ENCODE results near the gene KIRREL1.

The KIRREL1 gene

GRCh38 chr1:158121604-158122254 lies 128.3 kb downstream of the KIRREL1 start:
- TF ChIP-seq, protein P1, sequence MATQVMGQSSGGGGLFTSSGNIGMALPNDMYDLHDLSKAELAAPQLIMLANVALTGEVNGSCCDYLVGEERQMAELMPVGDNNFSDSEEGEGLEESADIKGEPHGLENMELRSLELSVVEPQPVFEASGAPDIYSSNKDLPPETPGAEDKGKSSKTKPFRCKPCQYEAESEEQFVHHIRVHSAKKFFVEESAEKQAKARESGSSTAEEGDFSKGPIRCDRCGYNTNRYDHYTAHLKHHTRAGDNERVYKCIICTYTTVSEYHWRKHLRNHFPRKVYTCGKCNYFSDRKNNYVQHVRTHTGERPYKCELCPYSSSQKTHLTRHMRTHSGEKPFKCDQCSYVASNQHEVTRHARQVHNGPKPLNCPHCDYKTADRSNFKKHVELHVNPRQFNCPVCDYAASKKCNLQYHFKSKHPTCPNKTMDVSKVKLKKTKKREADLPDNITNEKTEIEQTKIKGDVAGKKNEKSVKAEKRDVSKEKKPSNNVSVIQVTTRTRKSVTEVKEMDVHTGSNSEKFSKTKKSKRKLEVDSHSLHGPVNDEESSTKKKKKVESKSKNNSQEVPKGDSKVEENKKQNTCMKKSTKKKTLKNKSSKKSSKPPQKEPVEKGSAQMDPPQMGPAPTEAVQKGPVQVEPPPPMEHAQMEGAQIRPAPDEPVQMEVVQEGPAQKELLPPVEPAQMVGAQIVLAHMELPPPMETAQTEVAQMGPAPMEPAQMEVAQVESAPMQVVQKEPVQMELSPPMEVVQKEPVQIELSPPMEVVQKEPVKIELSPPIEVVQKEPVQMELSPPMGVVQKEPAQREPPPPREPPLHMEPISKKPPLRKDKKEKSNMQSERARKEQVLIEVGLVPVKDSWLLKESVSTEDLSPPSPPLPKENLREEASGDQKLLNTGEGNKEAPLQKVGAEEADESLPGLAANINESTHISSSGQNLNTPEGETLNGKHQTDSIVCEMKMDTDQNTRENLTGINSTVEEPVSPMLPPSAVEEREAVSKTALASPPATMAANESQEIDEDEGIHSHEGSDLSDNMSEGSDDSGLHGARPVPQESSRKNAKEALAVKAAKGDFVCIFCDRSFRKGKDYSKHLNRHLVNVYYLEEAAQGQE (IDR thresholded peaks at IDR 0.05; ENCODE audit: insufficient read depth in 1 of 2, low read depth in 2 of 2, low read length in 2 of 2) = no peak
- TF ChIP-seq POLR2AphosphoS5 (IDR thresholded peaks at IDR 0.05; ENCODE audit: low read depth, low read length) (no peak), TAF1 (IDR thresholded peaks at IDR 0.05; ENCODE audit: borderline replicate concordance, insufficient read depth, low read length) (no peak)

GRCh38 chr1:158122833-158123388 lies 129.5 kb downstream of the KIRREL1 start:
- TF ChIP-seq SIN3A (IDR thresholded peaks at IDR 0.05; ENCODE audit: borderline replicate concordance, insufficient read depth, low read length) (no peak), POLR2AphosphoS5 (IDR thresholded peaks at IDR 0.05; ENCODE audit: low read depth, low read length) (no peak), FOXP2 (optimal IDR thresholded peaks at IDR 0.05; ENCODE audit: borderline replicate concordance, extremely low read depth, extremely low read length, insufficient read depth) (no peak), TAF1 (IDR thresholded peaks at IDR 0.05; ENCODE audit: borderline replicate concordance, insufficient read depth, low read length) (no peak)
- TF ChIP-seq, protein P1 (IDR thresholded peaks at IDR 0.05; ENCODE audit: insufficient read depth in 1 of 2, low read depth in 2 of 2, low read length in 2 of 2) = no peak

GRCh38 chr1:158124034-158124433 lies 130.6 kb downstream of the KIRREL1 start:
- TF ChIP-seq, protein P1 (IDR thresholded peaks at IDR 0.05; ENCODE audit: insufficient read depth in 1 of 2, low read depth in 2 of 2, low read length in 2 of 2) = no peak
- no peak for TF ChIP-seq POLR2AphosphoS5 (IDR thresholded peaks at IDR 0.05; ENCODE audit: low read depth, low read length)

GRCh38 chr1:158124999-158125398 lies 131.6 kb downstream of the KIRREL1 start:
- TF ChIP-seq SIN3A (IDR thresholded peaks at IDR 0.05; ENCODE audit: borderline replicate concordance, insufficient read depth, low read length) (no peak), FOXP2 (optimal IDR thresholded peaks at IDR 0.05; ENCODE audit: borderline replicate concordance, extremely low read depth, extremely low read length, insufficient read depth) (no peak), TAF1 (IDR thresholded peaks at IDR 0.05; ENCODE audit: borderline replicate concordance, insufficient read depth, low read length) (no peak), POLR2AphosphoS5 (IDR thresholded peaks at IDR 0.05; ENCODE audit: low read depth, low read length) (no peak)
- TF ChIP-seq, protein P1 (IDR thresholded peaks at IDR 0.05; ENCODE audit: insufficient read depth in 1 of 2, low read depth in 2 of 2, low read length in 2 of 2) = no peak

DNA sequence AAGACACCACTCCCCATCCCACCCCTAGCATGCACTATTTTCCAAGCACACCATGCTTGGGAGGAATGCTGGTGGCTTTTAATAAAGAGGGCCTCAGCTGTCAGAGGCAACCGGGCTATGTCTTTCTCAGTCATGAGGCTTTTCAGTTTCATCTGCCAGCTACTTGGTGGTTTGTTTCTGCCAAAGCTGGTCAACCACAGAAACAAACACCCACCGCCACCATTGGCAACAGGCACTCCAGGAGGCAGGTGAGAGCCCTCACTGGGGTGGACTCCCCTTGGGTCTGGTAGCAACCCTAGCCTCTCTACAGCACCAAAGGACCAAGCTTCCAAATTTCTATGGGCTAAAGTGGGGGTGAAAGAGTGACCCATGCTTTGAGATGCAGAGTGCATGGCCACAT lies 133.0 kb downstream of the KIRREL1 start:
- TF ChIP-seq, protein P1 (IDR thresholded peaks at IDR 0.05; ENCODE audit: insufficient read depth in 1 of 2, low read depth in 2 of 2, low read length in 2 of 2) = no peak
